Liver (tissue), 3 donors: ENCODE measurements around the gene MAPRE2.

Experiments used
- HNF4A ChIP-seq, 2 donors: conservative IDR thresholded peaks; 2 replicates each; pipeline ENCODE4 v1.6.1; 2016; ENCODE audit warnings: antibody characterized with exemption in 2 of 2, mild to moderate bottlenecking in 2 of 2
- JUND ChIP-seq, 2 donors: IDR thresholded peaks; 2 replicates each; pipeline ENCODE4 v1.6.1; 2016; ENCODE audit warnings: antibody characterized with exemption in 2 of 2
- RAD21 ChIP-seq, 2 donors: IDR thresholded peaks; 2 replicates each; pipeline ENCODE4 v1.6.1; 2016; ENCODE audit warnings: antibody characterized with exemption in 2 of 2, mild to moderate bottlenecking in 2 of 2
- REST ChIP-seq: IDR thresholded peaks from 2 replicates; pipeline ENCODE4 v1.6.1; 2016; ENCODE audit warnings: antibody characterized with exemption, mild to moderate bottlenecking
- RXRA ChIP-seq, 2 donors: IDR thresholded peaks; 2 replicates each; pipeline ENCODE4 v1.6.1; 2017 to 2018; ENCODE audit warnings: antibody characterized with exemption in 2 of 2, mild to moderate bottlenecking in 1 of 2
- TAF1 ChIP-seq: conservative IDR thresholded peaks from 2 replicates; pipeline ENCODE4 v1.6.1; 2016; ENCODE audit warnings: antibody characterized with exemption, mild to moderate bottlenecking
- ZBTB33 ChIP-seq: IDR thresholded peaks from 2 replicates; pipeline ENCODE4 v1.6.1; 2016; ENCODE audit warnings: antibody characterized with exemption
- TF ChIP-seq, protein P1 (sequence below): fragments of 150-350 bp; IDR thresholded peaks from 2 replicates; pipeline ENCODE4 v1.5.1; 2017; ENCODE audit warnings: improper control_type of control experiment, low read depth, low read length; ENCODE audit not compliant: missing input control
- donor health status: healthy.
- donor health status: healthy.

- TF ChIP-seq, protein P1, sequence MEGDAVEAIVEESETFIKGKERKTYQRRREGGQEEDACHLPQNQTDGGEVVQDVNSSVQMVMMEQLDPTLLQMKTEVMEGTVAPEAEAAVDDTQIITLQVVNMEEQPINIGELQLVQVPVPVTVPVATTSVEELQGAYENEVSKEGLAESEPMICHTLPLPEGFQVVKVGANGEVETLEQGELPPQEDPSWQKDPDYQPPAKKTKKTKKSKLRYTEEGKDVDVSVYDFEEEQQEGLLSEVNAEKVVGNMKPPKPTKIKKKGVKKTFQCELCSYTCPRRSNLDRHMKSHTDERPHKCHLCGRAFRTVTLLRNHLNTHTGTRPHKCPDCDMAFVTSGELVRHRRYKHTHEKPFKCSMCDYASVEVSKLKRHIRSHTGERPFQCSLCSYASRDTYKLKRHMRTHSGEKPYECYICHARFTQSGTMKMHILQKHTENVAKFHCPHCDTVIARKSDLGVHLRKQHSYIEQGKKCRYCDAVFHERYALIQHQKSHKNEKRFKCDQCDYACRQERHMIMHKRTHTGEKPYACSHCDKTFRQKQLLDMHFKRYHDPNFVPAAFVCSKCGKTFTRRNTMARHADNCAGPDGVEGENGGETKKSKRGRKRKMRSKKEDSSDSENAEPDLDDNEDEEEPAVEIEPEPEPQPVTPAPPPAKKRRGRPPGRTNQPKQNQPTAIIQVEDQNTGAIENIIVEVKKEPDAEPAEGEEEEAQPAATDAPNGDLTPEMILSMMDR, result no peak
- TF ChIP-seq JUND (IDR thresholded peaks at IDR 0.05) (no peak), RXRA (IDR thresholded peaks at IDR 0.05) (no peak), TAF1 (no peak), ZBTB33 (no peak), RAD21 (IDR thresholded peaks at IDR 0.05) (no peak), HNF4A (conservative IDR thresholded peaks at IDR 0.05) (no peak), REST (no peak)
These were observed 142.7 kb downstream of the MAPRE2 start for GRCh38 chr18:35183886-35184285.
